HCT116 (cell line): ENCODE results near the gene THRB.

ENCODE experiments used
- ATF3 ChIP-seq: IDR thresholded peaks from 2 replicates; pipeline ENCODE4 v1.6.1; 2012
- CEBPB ChIP-seq: IDR thresholded peaks from 2 replicates; pipeline ENCODE4 v1.6.1; 2012; ENCODE audit warnings: low read depth
- EZH2 ChIP-seq: fragments of 200-600 bp; sonication (generic); IDR thresholded peaks from 2 replicates; pipeline ENCODE4 v1.6.1; 2017; ENCODE audit warnings: antibody characterized with exemption, mixed run types
- EZH2phosphoT487 ChIP-seq: fragments of 200-600 bp; IDR thresholded peaks from 2 replicates; pipeline ENCODE4 v1.6.1; 2018; ENCODE audit warnings: antibody characterized with exemption, borderline replicate concordance
- JUND ChIP-seq: IDR thresholded peaks from 2 replicates; pipeline ENCODE4 v1.6.1; 2012
- POLR2A ChIP-seq: IDR thresholded peaks from 2 replicates; pipeline ENCODE4 v1.7.0; 2011; ENCODE audit warnings: borderline replicate concordance; ENCODE audit not compliant: insufficient read depth, insufficient read length; ENCODE audit errors: extremely low read depth
- POLR2AphosphoS5 ChIP-seq: IDR thresholded peaks from 2 replicates; pipeline ENCODE4 v1.6.1; 2011; ENCODE audit warnings: mild to moderate bottlenecking, low read depth, low read length, moderate library complexity
- RAD21 ChIP-seq: IDR thresholded peaks from 2 replicates; pipeline ENCODE4 v1.6.1; 2012; ENCODE audit warnings: low read depth, mild to moderate bottlenecking
- TCF7L2 ChIP-seq: IDR thresholded peaks from 2 replicates; pipeline ENCODE4 v1.7.0; 2011; ENCODE audit warnings: borderline replicate concordance, inconsistent platforms; ENCODE audit not compliant: insufficient read depth, insufficient read length; ENCODE audit errors: extremely low read depth
- YY1 ChIP-seq: IDR thresholded peaks from 2 replicates; pipeline ENCODE4 v1.6.1; 2011; ENCODE audit warnings: low read length, low read depth, moderate library complexity, mild to moderate bottlenecking; ENCODE audit not compliant: insufficient replicate concordance; ENCODE audit errors: extremely low read depth
- TF ChIP-seq, protein P1 (sequence below), 3 experiments: fragments of 200-600 bp in 1 of 3; sonication (generic) in 1 of 3; IDR thresholded peaks in 2 of 3; conservative IDR thresholded peaks in 1 of 3; 2 replicates each; pipeline ENCODE4 v1.5.1; 2012 to 2017; ENCODE audit warnings: low read depth in 2 of 3, low read length in 2 of 3, antibody characterized with exemption in 1 of 3, borderline replicate concordance in 1 of 3, control low read depth in 1 of 3, mild to moderate bottlenecking in 1 of 3, mixed read lengths in 1 of 3, mixed run types in 1 of 3, moderate library complexity in 1 of 3; ENCODE audit not compliant: insufficient read depth in 1 of 3
- TF ChIP-seq, protein P2 (sequence below): IDR thresholded peaks from 2 replicates; pipeline ENCODE4 v1.6.1; 2012; ENCODE audit warnings: low read depth

DNA sequence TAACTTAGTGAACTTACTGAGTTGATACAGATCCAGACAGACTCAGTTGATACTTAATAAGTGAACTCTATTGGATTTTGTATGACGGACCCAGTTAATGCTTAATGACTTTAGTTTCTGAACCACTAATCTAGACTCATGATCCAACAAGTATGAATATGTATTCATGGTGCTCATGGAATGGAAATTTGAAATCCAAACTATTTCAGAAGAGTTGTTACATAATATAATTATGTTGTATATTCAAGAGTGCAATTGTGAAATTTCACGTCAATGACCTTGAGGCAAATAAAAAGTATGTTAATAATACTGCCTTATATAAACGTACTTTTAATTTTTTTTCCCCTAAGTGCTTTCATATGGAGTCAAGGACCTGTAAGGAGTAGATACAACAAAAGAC, 78.8 kb downstream of the THRB start:
- TF ChIP-seq, protein P1, sequence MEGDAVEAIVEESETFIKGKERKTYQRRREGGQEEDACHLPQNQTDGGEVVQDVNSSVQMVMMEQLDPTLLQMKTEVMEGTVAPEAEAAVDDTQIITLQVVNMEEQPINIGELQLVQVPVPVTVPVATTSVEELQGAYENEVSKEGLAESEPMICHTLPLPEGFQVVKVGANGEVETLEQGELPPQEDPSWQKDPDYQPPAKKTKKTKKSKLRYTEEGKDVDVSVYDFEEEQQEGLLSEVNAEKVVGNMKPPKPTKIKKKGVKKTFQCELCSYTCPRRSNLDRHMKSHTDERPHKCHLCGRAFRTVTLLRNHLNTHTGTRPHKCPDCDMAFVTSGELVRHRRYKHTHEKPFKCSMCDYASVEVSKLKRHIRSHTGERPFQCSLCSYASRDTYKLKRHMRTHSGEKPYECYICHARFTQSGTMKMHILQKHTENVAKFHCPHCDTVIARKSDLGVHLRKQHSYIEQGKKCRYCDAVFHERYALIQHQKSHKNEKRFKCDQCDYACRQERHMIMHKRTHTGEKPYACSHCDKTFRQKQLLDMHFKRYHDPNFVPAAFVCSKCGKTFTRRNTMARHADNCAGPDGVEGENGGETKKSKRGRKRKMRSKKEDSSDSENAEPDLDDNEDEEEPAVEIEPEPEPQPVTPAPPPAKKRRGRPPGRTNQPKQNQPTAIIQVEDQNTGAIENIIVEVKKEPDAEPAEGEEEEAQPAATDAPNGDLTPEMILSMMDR (IDR thresholded peaks at IDR 0.05 in 2 of 3, conservative IDR thresholded peaks at IDR 0.05 in 1 of 3; ENCODE audit: borderline replicate concordance in 1 of 3, insufficient read depth in 1 of 3, low read depth in 2 of 3, low read length in 2 of 3) = no peak
- TF ChIP-seq ATF3 (no peak), TCF7L2 (no peak), EZH2phosphoT487 (no peak), RAD21 (no peak), JUND (no peak), CEBPB (no peak), POLR2A (no peak), YY1 (no peak), EZH2 (no peak), POLR2AphosphoS5 (no peak)
- TF ChIP-seq, protein P2, sequence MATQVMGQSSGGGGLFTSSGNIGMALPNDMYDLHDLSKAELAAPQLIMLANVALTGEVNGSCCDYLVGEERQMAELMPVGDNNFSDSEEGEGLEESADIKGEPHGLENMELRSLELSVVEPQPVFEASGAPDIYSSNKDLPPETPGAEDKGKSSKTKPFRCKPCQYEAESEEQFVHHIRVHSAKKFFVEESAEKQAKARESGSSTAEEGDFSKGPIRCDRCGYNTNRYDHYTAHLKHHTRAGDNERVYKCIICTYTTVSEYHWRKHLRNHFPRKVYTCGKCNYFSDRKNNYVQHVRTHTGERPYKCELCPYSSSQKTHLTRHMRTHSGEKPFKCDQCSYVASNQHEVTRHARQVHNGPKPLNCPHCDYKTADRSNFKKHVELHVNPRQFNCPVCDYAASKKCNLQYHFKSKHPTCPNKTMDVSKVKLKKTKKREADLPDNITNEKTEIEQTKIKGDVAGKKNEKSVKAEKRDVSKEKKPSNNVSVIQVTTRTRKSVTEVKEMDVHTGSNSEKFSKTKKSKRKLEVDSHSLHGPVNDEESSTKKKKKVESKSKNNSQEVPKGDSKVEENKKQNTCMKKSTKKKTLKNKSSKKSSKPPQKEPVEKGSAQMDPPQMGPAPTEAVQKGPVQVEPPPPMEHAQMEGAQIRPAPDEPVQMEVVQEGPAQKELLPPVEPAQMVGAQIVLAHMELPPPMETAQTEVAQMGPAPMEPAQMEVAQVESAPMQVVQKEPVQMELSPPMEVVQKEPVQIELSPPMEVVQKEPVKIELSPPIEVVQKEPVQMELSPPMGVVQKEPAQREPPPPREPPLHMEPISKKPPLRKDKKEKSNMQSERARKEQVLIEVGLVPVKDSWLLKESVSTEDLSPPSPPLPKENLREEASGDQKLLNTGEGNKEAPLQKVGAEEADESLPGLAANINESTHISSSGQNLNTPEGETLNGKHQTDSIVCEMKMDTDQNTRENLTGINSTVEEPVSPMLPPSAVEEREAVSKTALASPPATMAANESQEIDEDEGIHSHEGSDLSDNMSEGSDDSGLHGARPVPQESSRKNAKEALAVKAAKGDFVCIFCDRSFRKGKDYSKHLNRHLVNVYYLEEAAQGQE = no peak
